Panc1 (cell line): ENCODE data around the gene NKG7. TPM values are rescaled to one million over a fixed set of nuclear protein-coding genes. Genes with fewer than 3 reads are reported as not detected.

ENCODE experiments used
- ATAC-seq: fragments of 200-7000 bp; cut with Tn5 transposase; 2 replicates; pipeline ENCODE4 v1.9.1; 2020; ENCODE audit warnings: mild to moderate bottlenecking, moderate library complexity
- BruUV-seq: library from RNA; stranded (reverse); fragments of 400-500 nt; replicated peaks from 2 replicates; lab custom pipeline; 2021; lab: Mats Ljungman, UMichigan
- CTCF ChIA-PET: fragments of 300-600 bp; sonication (Branson Sonifier 250); formaldehyde crosslinking; loops from one replicate; lab custom pipeline; 2022; ENCODE audit warnings: antibody characterized with exemption; lab: Charles Lee
- POLR2A ChIA-PET: fragments of 300-600 bp; sonication (Branson Sonifier 250); formaldehyde crosslinking; loops from one replicate; lab custom pipeline; 2022; ENCODE audit warnings: antibody characterized with exemption; lab: Charles Lee
- DNase-seq: peaks from one replicate; pipeline ENCODE4 v3.0.0-alpha.2; 2010; ENCODE audit warnings: low read depth, low spot score
- H3K27ac ChIP-seq: 2 replicates; pipeline ENCODE4 v1.5.1; 2011; ENCODE audit warnings: mild to moderate bottlenecking, low read length, inconsistent platforms
- H3K27me3 ChIP-seq: fragments of 200-500 bp; sonication (Bioruptor generic); 2 replicates; pipeline ENCODE4 v1.6.0; 2014; ENCODE audit warnings: low read length, inconsistent platforms; ENCODE audit not compliant: control insufficient read depth, insufficient read depth
- H3K36me3 ChIP-seq: fragments of 200-500 bp; sonication (Bioruptor generic); 2 replicates; pipeline ENCODE4 v1.5.1; 2014; ENCODE audit warnings: inconsistent platforms, mild to moderate bottlenecking, low read length, moderate library complexity; ENCODE audit not compliant: control insufficient read depth, insufficient read depth
- H3K4me1 ChIP-seq: 2 replicates; pipeline ENCODE4 v1.5.1; 2011; ENCODE audit warnings: inconsistent platforms, mild to moderate bottlenecking, low read length, moderate library complexity; ENCODE audit not compliant: control insufficient read depth, insufficient read depth
- H3K4me3 ChIP-seq, 2 experiments: 2 replicates each; pipeline ENCODE4 v1.5.1; 2011 to 2012; ENCODE audit warnings: low read depth in 2 of 2, low read length in 2 of 2, mild to moderate bottlenecking in 2 of 2, inconsistent platforms in 1 of 2, moderate library complexity in 1 of 2
- H3K9me3 ChIP-seq: fragments of 200-500 bp; sonication (Bioruptor generic); 2 replicates; pipeline ENCODE4 v1.5.1; 2014; ENCODE audit warnings: low read depth, mild to moderate bottlenecking, inconsistent platforms, low read length, moderate library complexity; ENCODE audit not compliant: control insufficient read depth, insufficient read depth
- POLR2AphosphoS5 ChIP-seq: IDR thresholded peaks from 2 replicates; pipeline ENCODE4 v1.6.1; 2012; ENCODE audit warnings: mild to moderate bottlenecking, low read depth, low read length, moderate library complexity
- REST ChIP-seq, 2 experiments: IDR thresholded peaks; 2 replicates each; pipeline ENCODE4 v1.6.1; 2011 to 2012; ENCODE audit warnings: low read depth in 2 of 2, control low read depth in 1 of 2, low read length in 1 of 2, mild to moderate bottlenecking in 1 of 2, moderate library complexity in 1 of 2; ENCODE audit not compliant: insufficient read depth in 1 of 2
- SIN3A ChIP-seq: IDR thresholded peaks from 2 replicates; pipeline ENCODE4 v1.6.1; 2012; ENCODE audit warnings: low read depth, mild to moderate bottlenecking, low read length, moderate library complexity, borderline replicate concordance; ENCODE audit not compliant: insufficient read depth
- TCF7L2 ChIP-seq: IDR thresholded peaks from 2 replicates; pipeline ENCODE4 v1.6.1; 2011; ENCODE audit warnings: mild to moderate bottlenecking, low read depth, low read length, inconsistent platforms
- in situ Hi-C: cut with HindIII; loops from 2 replicates; pipeline ENCODE4 v1.10.0; 2016; ENCODE audit warnings: low sequenced_read_pairs, low pct_unique_long_range_greater_than_20kb
- intact Hi-C: fragments of 100-400 bp; cut with micrococcal nuclease; formaldehyde crosslinking; loops from one replicate; pipeline ENCODE4 v1.10.0; 2022; ENCODE audit not compliant: unreplicated experiment
- total RNA-seq: library from RNA; stranded (reverse); gene quantifications from one replicate; pipeline ENCODE4 v1.2.1, GENCODE V29; 2021; ENCODE audit not compliant: unreplicated experiment
- TF ChIP-seq, protein P1 (sequence below): fragments of 450-650 bp; IDR thresholded peaks from 2 replicates; pipeline ENCODE4 v1.5.1; 2017; ENCODE audit warnings: mild to moderate bottlenecking

The NKG7 gene
- total RNA-seq, 1 experiment from 2014 or later: 0.23 TPM

DNA sequence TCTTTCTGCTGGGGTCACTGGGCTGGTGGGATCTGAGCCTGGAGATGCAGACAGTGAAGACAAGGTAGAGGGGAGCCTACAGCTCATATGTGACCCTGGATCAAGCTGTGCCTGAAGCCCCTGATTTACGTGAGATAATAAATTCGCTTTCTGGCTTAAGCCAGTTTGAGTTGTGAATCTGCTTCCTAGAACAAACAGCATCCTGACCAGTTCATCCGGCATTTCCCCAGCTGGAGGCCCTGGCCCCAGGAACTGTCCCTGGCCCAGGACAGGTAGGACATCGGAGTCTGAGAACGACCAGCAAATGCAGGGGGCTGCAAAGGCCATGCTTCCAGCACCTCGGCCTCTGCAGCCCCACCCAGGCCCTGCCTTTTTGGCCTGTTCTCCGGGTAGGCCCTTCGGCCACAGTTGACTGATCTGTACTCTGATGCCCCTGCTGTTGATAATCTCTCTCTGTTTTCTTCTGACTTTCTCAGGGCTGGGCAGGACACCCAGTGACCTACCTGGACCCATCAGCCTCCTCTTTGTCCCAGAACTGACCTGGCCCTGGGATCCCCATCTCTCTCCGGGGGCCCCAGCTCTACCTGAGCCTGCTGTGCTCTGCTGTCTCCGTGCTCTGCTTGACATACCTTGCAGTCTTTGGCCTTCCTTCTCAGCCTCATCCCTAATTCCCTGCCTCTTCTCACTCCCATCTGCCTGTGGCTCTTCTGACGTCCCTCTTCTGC lies 21.0 kb downstream of the NKG7 start:
- TF ChIP-seq POLR2AphosphoS5 (no peak), SIN3A (no peak), REST (IDR thresholded peaks at IDR 0.05; ENCODE audit: insufficient read depth in 1 of 2, low read depth in 2 of 2, low read length in 1 of 2) (no peak), TCF7L2 (no peak)
- TF ChIP-seq, protein P1, sequence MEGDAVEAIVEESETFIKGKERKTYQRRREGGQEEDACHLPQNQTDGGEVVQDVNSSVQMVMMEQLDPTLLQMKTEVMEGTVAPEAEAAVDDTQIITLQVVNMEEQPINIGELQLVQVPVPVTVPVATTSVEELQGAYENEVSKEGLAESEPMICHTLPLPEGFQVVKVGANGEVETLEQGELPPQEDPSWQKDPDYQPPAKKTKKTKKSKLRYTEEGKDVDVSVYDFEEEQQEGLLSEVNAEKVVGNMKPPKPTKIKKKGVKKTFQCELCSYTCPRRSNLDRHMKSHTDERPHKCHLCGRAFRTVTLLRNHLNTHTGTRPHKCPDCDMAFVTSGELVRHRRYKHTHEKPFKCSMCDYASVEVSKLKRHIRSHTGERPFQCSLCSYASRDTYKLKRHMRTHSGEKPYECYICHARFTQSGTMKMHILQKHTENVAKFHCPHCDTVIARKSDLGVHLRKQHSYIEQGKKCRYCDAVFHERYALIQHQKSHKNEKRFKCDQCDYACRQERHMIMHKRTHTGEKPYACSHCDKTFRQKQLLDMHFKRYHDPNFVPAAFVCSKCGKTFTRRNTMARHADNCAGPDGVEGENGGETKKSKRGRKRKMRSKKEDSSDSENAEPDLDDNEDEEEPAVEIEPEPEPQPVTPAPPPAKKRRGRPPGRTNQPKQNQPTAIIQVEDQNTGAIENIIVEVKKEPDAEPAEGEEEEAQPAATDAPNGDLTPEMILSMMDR: no peak
- Histone ChIP-seq H3K9me3 (no peaks in the 10 kb centered on the region), H3K27me3 (no peaks in the 10 kb centered on the region), H3K27ac (no peak overlapping the region), H3K36me3 (no peaks in the 10 kb centered on the region; the same call in 1 of the 2 replicates), H3K4me1 (no peaks in the 10 kb centered on the region), H3K4me3 (no peak overlapping the region)
- in situ Hi-C loops (no loop called here), intact Hi-C loops (no loop called here)
- ATAC-seq: no peak
- POLR2A ChIA-PET: no interaction called here
- CTCF ChIA-PET: no interaction called here
- BruUV-seq: no TSS peak
- no peak for DNase-seq

DNA sequence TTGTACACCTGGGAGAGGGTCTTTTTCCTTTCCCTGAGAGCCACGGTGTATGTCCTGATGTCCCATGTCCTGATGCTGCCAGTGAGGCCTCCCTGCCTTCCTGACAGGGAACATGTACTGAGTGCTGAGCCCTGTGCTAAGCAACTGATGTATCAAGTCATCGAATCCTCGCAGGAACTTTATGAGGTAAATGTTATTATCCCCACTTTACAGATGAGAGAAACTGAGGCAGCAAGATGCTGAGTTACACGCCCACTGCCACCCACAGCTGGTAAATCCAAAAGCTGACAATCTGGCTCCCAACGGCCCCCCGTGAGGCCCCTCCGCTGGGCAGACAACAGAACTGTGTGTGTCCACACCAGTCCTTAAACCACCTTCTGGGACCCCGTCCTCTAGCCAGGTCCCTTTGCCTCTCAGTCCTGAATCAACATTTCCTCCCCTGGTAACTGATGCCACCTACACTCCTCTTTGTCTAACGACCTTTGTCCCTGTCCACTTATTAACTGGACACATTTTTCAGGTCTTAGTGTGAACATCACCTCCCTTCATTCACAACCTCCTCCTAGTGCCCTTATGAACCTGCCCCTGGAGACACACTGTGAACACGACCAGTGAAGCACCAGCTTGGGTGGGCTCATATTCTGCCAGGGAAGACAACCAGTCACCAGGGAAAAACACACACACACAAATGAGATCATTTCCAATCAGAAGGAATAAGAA lies 25.1 kb downstream of the NKG7 start:
- Histone ChIP-seq H3K4me3 (no peak overlapping the region), H3K27ac (no peak overlapping the region), H3K9me3 (no peaks in the 10 kb centered on the region), H3K27me3 (no peaks in the 10 kb centered on the region), H3K4me1 (no peaks in the 10 kb centered on the region), H3K36me3 (no peaks in the 10 kb centered on the region; the same call in 1 of the 2 replicates)
- DNase-seq: no peak
- ChIA-PET CTCF (no interaction called here), POLR2A (no interaction called here)
- intact Hi-C loops: no loop called here
- in situ Hi-C loops: no loop called here
- TF ChIP-seq REST (IDR thresholded peaks at IDR 0.05; ENCODE audit: insufficient read depth in 1 of 2, low read depth in 2 of 2, low read length in 1 of 2) (no peak), TCF7L2 (no peak), SIN3A (no peak), POLR2AphosphoS5 (no peak)
- TF ChIP-seq, protein P1: no peak
- ATAC-seq: no peak
- BruUV-seq: no TSS peak
